Calu3 (cell line): ENCODE results near the gene AIG1. TPM values are rescaled to one million over a fixed set of nuclear protein-coding genes. Genes with fewer than 3 reads are reported as not detected.

Experiments used
- BruUV-seq: library from RNA; stranded (reverse); fragments of 400-500 nt; replicated peaks from 2 replicates; lab custom pipeline; 2021; lab: Mats Ljungman, UMichigan
- CTCF ChIA-PET: fragments of 300-600 bp; sonication (Branson Sonifier 250); formaldehyde crosslinking; loops from one replicate; lab custom pipeline; 2022; ENCODE audit warnings: antibody characterized with exemption; lab: Charles Lee
- DNase-seq: peaks from one replicate; pipeline ENCODE4 v3.0.0; 2022
- H3K27ac Mint-ChIP-seq: one replicate; pipeline ENCODE4 v1.8.0; 2022; ENCODE audit warnings: mixed read lengths; ENCODE audit not compliant: unreplicated experiment
- H3K27me3 Mint-ChIP-seq: one replicate; pipeline ENCODE4 v1.8.0; 2022; ENCODE audit warnings: mixed read lengths; ENCODE audit not compliant: unreplicated experiment
- H3K36me3 Mint-ChIP-seq: one replicate; pipeline ENCODE4 v1.8.0; 2022; ENCODE audit warnings: mild to moderate bottlenecking, moderate library complexity, mixed read lengths; ENCODE audit not compliant: insufficient read depth, unreplicated experiment
- H3K4me1 Mint-ChIP-seq: one replicate; pipeline ENCODE4 v1.8.0; 2022; ENCODE audit warnings: mild to moderate bottlenecking, low read depth, mixed read lengths; ENCODE audit not compliant: unreplicated experiment
- H3K4me3 Mint-ChIP-seq: one replicate; pipeline ENCODE4 v1.8.0; 2022; ENCODE audit warnings: mild to moderate bottlenecking, low read depth, moderate library complexity, mixed read lengths; ENCODE audit not compliant: unreplicated experiment
- H3K9me3 Mint-ChIP-seq: one replicate; pipeline ENCODE4 v1.8.0; 2022; ENCODE audit warnings: low read depth, mixed read lengths; ENCODE audit not compliant: unreplicated experiment
- CTCF ChIP-seq: fragments of 200-600 bp; IDR thresholded peaks from one replicate; pipeline ENCODE4 v1.8.0; 2022; ENCODE audit warnings: antibody characterized with exemption; ENCODE audit not compliant: unreplicated experiment
- intact Hi-C: fragments of 100-400 bp; cut with micrococcal nuclease; formaldehyde crosslinking; loops from one replicate; pipeline ENCODE4 v1.10.0; 2022; ENCODE audit not compliant: unreplicated experiment
- total RNA-seq: library from RNA; stranded (reverse); gene quantifications from 2 replicates; pipeline ENCODE4 v1.2.3, GENCODE V29; 2022

AIG1 gene
- total RNA-seq, 1 experiment from 2014 or later, result 57.2 TPM

- H3K27me3 Mint-ChIP-seq, result no peaks in the 10 kb centered on the region
- intact Hi-C loops, result no loop called here
- TF ChIP-seq CTCF, result no peak
- no TSS peak for BruUV-seq
- no peak for DNase-seq
- CTCF ChIA-PET, result no interaction called here
- no peaks in the 10 kb centered on the region for H3K4me1 Mint-ChIP-seq
- no peaks in the 10 kb centered on the region for H3K9me3 Mint-ChIP-seq
- no peaks in the 10 kb centered on the region for H3K36me3 Mint-ChIP-seq
- H3K4me3 Mint-ChIP-seq, result no peak overlapping the region
- H3K27ac Mint-ChIP-seq, result no peak overlapping the region
Measured at GRCh38 chr6:143188292-143188691, 127.6 kb downstream of the AIG1 start.

- no TSS peak for BruUV-seq
- no peak overlapping the region for H3K27ac Mint-ChIP-seq
- no peaks in the 10 kb centered on the region for H3K36me3 Mint-ChIP-seq
- CTCF ChIA-PET, result no interaction called here
- no peaks in the 10 kb centered on the region for H3K9me3 Mint-ChIP-seq
- no peak for TF ChIP-seq CTCF
- no peak overlapping the region for H3K4me3 Mint-ChIP-seq
- no peak for DNase-seq
- intact Hi-C loops, result no loop called here
- no peaks in the 10 kb centered on the region for H3K27me3 Mint-ChIP-seq
- no peaks in the 10 kb centered on the region for H3K4me1 Mint-ChIP-seq
Measured at GRCh38 chr6:143191361-143191760, 130.7 kb downstream of the AIG1 start.

- no peaks in the 10 kb centered on the region for H3K36me3 Mint-ChIP-seq
- intact Hi-C loops, result no loop called here
- H3K4me1 Mint-ChIP-seq, result no peaks in the 10 kb centered on the region
- DNase-seq, result no peak
- no peak for TF ChIP-seq CTCF
- no peak overlapping the region for H3K4me3 Mint-ChIP-seq
- no peaks in the 10 kb centered on the region for H3K27me3 Mint-ChIP-seq
- H3K27ac Mint-ChIP-seq, result no peak overlapping the region
- H3K9me3 Mint-ChIP-seq, result no peaks in the 10 kb centered on the region
- CTCF ChIA-PET, result no interaction called here
- BruUV-seq, result no TSS peak
Measured at GRCh38 chr6:143192766-143193165, 132.1 kb downstream of the AIG1 start.

GRCh38 chr6:143193571-143194094 lies 132.9 kb downstream of the AIG1 start:
- DNase-seq, result no peak
- Mint-ChIP-seq H3K27ac (no peak overlapping the region), H3K27me3 (no peaks in the 10 kb centered on the region), H3K4me1 (no peaks in the 10 kb centered on the region), H3K9me3 (no peaks in the 10 kb centered on the region), H3K36me3 (no peaks in the 10 kb centered on the region), H3K4me3 (no peak overlapping the region)
- intact Hi-C loops, result no loop called here
- CTCF ChIA-PET, result no interaction called here
- no peak for TF ChIP-seq CTCF
- no TSS peak for BruUV-seq
